WTC11 (cell line): ENCODE data around the gene ARL8A. TPM values are rescaled to one million over a fixed set of nuclear protein-coding genes. Genes with fewer than 3 reads are reported as not detected.
A peak's percentile ranks its signal among the peaks of the same experiment; 100 is the strongest.

ENCODE experiments used
- ATAC-seq: fragments of 200-7000 bp; cut with Tn5 transposase; 2 replicates; pipeline ENCODE4 v1.10.0; 2021; ENCODE audit warnings: mild to moderate bottlenecking, moderate library complexity
- CTCF ChIA-PET: fragments of 300-600 bp; sonication (Branson Sonifier 250); formaldehyde crosslinking; loops from one replicate; lab custom pipeline; 2021; ENCODE audit warnings: antibody characterized with exemption; lab: Charles Lee
- POLR2A ChIA-PET: fragments of 350-600 bp; sonication (Branson Sonifier 250); formaldehyde crosslinking; loops from one replicate; lab custom pipeline; 2021; ENCODE audit warnings: antibody characterized with exemption; lab: Charles Lee
- DNase-seq: peaks from one replicate; pipeline ENCODE4 v3.0.0; 2021; ENCODE audit warnings: low spot score
- H3K27ac Mint-ChIP-seq: 2 replicates; pipeline ENCODE4 v1.8.0; 2021; ENCODE audit warnings: mixed read lengths
- H3K27me3 Mint-ChIP-seq: 2 replicates; pipeline ENCODE4 v1.8.0; 2021; ENCODE audit warnings: low read depth, mild to moderate bottlenecking, moderate library complexity, mixed read lengths
- H3K36me3 Mint-ChIP-seq: 2 replicates; pipeline ENCODE4 v1.8.0; 2021; ENCODE audit warnings: mixed read lengths
- H3K4me1 Mint-ChIP-seq: 2 replicates; pipeline ENCODE4 v1.8.0; 2022; ENCODE audit warnings: mixed read lengths
- H3K4me3 Mint-ChIP-seq: 2 replicates; pipeline ENCODE4 v1.8.0; 2021; ENCODE audit warnings: mild to moderate bottlenecking, moderate library complexity, mixed read lengths
- H3K9me3 Mint-ChIP-seq: 2 replicates; pipeline ENCODE4 v1.8.0; 2021; ENCODE audit warnings: mixed read lengths
- TP53 ChIP-seq: sonication (generic); formaldehyde crosslinking; IDR thresholded peaks from 2 replicates; pipeline ENCODE4 v1.8.1; 2023; ENCODE audit warnings: mild to moderate bottlenecking, missing genetic modification reagents
- ZNF121 ChIP-seq: sonication (generic); formaldehyde crosslinking; IDR thresholded peaks from 2 replicates; pipeline ENCODE4 v1.8.0; 2023; ENCODE audit warnings: missing genetic modification reagents
- ZNF423 ChIP-seq: fragments of 250-450 bp; sonication (Bioruptor Pico); IDR thresholded peaks from 2 replicates; pipeline ENCODE4 v2.1.2; 2022; ENCODE audit warnings: mild to moderate bottlenecking, moderate library complexity
- total RNA-seq: library from RNA; stranded (reverse); gene quantifications from 3 replicates; pipeline ENCODE4 v1.2.3, GENCODE V29; 2021
- TF ChIP-seq, protein P1 (sequence below): sonication (generic); formaldehyde crosslinking; IDR thresholded peaks from 2 replicates; pipeline ENCODE4 v1.8.0; 2022; ENCODE audit warnings: missing genetic modification reagents
- TF ChIP-seq, protein P2 (sequence below): sonication (generic); formaldehyde crosslinking; IDR thresholded peaks from 2 replicates; pipeline ENCODE4 v1.8.1; 2022; ENCODE audit warnings: low read depth, mild to moderate bottlenecking, moderate library complexity, missing genetic modification reagents, borderline replicate concordance
- TF ChIP-seq, protein P3 (sequence below): fragments of 200-600 bp; IDR thresholded peaks from 2 replicates; pipeline ENCODE4 v1.8.0; 2022; ENCODE audit warnings: antibody characterized with exemption

The ARL8A gene
- total RNA-seq, 1 experiment from 2014 or later, result 47.2 TPM

DNA sequence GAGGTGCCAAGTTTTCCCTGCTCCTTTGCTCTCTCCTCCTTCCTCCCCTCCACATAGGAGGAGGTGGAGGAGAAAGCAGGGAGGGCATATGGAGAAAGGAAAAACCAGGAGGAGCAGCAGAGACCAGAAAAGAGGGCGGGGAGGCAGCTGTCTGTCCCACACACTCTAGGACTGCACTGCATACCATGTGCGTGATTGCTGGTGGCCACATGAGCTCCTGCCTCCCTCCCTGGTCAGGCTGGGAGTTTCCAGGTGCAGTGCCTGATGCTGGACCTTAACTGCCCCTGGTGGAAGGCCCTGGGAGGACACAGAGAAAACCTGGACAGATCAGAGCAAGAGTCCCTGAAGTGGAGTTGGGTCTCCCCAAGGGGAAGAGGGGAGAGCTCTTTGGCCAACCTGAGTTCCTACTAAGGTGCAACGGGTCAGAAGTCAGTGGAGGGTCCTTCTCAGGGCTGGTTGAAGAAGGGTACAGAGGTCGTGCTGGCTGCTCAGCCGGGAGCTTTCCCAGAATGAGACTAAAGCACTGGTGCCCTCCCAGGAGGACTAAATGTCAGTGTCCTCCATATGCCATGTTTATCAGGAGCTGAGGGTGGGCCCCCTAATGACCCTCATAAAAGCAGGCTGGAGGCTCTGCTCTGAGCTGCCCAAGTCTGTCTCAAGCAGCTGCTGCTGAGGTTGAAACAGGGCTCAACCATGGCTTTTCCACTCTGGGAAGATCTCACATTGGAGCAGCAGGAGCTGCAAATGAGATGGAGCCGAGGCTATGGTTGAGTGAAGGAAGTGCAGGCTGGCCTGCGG is 45.6 kb upstream of the ARL8A start:
- H3K27me3 Mint-ChIP-seq, result peaks cover 21% of the 10 kb centered on the region
- TF ChIP-seq, protein P1, sequence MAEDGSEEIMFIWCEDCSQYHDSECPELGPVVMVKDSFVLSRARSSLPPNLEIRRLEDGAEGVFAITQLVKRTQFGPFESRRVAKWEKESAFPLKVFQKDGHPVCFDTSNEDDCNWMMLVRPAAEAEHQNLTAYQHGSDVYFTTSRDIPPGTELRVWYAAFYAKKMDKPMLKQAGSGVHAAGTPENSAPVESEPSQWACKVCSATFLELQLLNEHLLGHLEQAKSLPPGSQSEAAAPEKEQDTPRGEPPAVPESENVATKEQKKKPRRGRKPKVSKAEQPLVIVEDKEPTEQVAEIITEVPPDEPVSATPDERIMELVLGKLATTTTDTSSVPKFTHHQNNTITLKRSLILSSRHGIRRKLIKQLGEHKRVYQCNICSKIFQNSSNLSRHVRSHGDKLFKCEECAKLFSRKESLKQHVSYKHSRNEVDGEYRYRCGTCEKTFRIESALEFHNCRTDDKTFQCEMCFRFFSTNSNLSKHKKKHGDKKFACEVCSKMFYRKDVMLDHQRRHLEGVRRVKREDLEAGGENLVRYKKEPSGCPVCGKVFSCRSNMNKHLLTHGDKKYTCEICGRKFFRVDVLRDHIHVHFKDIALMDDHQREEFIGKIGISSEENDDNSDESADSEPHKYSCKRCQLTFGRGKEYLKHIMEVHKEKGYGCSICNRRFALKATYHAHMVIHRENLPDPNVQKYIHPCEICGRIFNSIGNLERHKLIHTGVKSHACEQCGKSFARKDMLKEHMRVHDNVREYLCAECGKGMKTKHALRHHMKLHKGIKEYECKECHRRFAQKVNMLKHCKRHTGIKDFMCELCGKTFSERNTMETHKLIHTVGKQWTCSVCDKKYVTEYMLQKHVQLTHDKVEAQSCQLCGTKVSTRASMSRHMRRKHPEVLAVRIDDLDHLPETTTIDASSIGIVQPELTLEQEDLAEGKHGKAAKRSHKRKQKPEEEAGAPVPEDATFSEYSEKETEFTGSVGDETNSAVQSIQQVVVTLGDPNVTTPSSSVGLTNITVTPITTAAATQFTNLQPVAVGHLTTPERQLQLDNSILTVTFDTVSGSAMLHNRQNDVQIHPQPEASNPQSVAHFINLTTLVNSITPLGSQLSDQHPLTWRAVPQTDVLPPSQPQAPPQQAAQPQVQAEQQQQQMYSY (CRISPR knock-in tag), result peak; percentile 65; the same call in 1 of the 2 replicates
- TF ChIP-seq, protein P2, sequence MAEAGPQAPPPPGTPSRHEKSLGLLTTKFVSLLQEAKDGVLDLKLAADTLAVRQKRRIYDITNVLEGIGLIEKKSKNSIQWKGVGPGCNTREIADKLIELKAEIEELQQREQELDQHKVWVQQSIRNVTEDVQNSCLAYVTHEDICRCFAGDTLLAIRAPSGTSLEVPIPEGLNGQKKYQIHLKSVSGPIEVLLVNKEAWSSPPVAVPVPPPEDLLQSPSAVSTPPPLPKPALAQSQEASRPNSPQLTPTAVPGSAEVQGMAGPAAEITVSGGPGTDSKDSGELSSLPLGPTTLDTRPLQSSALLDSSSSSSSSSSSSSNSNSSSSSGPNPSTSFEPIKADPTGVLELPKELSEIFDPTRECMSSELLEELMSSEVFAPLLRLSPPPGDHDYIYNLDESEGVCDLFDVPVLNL, result no peak
- TF ChIP-seq ZNF121 (no peak), ZNF423 (CRISPR knock-in tag) (no peak)
- no peaks in the 10 kb centered on the region for H3K9me3 Mint-ChIP-seq
- DNase-seq (peak; percentile 42), ATAC-seq (no peak)
- H3K4me1 Mint-ChIP-seq, result peaks cover 4% of the 10 kb centered on the region
- ChIA-PET CTCF (interaction anchor here (0.6 to 3.8 kb wide), 32 partner anchors 10 to 530 kb away, joined by 3 to 49 read pairs (median 6); partner anchors contain the start of genes GPR37L1, PTPN7 and UBE2T), POLR2A (no interaction called here)
- H3K36me3 Mint-ChIP-seq, result no peaks in the 10 kb centered on the region
- H3K4me3 Mint-ChIP-seq, result no peak overlapping the region
- H3K27ac Mint-ChIP-seq, result no peak overlapping the region

DNA sequence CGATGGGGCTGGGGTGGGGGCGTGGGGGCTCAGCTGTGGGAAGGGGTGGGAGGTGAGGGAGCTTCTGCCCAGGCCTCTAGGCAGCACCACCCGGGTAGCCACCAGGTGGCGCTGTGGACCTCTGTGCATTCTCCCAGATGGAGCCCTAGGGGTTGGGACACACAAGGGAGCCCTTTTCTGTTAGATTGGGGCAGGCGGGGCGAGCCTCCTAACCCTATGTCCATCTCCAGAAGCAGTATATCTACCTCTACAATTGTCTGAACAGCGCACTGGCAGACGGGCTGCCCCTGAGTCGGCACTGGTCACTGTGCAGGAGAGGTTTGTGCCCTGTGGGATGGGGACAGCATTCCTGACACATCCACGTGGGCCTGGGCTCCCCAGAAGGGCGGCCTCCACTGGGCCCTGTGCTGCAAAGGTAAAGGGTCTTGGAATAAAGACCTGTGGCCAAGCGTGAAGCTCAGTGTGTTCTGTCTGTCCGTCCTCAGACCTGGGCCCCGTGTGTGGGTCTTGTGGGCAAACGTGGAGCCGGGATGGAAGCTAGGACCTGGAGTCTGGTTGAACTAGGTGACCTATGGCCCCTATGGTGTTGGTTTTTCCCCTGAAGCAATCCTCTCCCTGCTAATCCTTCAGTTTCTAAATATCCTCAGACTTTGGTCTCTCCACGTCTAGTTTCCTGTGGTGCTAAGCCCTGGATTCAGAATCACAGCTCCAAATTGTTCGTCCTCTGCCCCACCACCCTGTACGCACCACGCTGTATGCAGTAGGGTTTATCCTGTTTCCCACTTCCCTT is 44.7 kb upstream of the ARL8A start:
- no peaks in the 10 kb centered on the region for H3K36me3 Mint-ChIP-seq
- peaks cover 12% of the 10 kb centered on the region for H3K4me1 Mint-ChIP-seq
- ChIA-PET POLR2A (no interaction called here), CTCF (interaction anchor here (0.6 to 3.8 kb wide), 48 partner anchors 9 to 698 kb away, joined by 3 to 49 read pairs (median 4); partner anchors contain the start of genes GPR37L1, PTPN7 and UBE2T)
- DNase-seq (peak; percentile 94), ATAC-seq (peak; percentile 38)
- no peak overlapping the region for H3K4me3 Mint-ChIP-seq
- H3K9me3 Mint-ChIP-seq, result no peaks in the 10 kb centered on the region
- H3K27ac Mint-ChIP-seq, result no peak overlapping the region
- peaks cover 15% of the 10 kb centered on the region for H3K27me3 Mint-ChIP-seq
- TF ChIP-seq, protein P3, sequence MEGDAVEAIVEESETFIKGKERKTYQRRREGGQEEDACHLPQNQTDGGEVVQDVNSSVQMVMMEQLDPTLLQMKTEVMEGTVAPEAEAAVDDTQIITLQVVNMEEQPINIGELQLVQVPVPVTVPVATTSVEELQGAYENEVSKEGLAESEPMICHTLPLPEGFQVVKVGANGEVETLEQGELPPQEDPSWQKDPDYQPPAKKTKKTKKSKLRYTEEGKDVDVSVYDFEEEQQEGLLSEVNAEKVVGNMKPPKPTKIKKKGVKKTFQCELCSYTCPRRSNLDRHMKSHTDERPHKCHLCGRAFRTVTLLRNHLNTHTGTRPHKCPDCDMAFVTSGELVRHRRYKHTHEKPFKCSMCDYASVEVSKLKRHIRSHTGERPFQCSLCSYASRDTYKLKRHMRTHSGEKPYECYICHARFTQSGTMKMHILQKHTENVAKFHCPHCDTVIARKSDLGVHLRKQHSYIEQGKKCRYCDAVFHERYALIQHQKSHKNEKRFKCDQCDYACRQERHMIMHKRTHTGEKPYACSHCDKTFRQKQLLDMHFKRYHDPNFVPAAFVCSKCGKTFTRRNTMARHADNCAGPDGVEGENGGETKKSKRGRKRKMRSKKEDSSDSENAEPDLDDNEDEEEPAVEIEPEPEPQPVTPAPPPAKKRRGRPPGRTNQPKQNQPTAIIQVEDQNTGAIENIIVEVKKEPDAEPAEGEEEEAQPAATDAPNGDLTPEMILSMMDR, result peak; percentile 93
- no peak for TF ChIP-seq TP53 (CRISPR knock-in tag)
- TF ChIP-seq, protein P1 (CRISPR knock-in tag), result 0 out of 2 replicates have a peak, but pooled peaks have one; percentile 33
